ENCODE data around the gene SMAD3.

DNA sequence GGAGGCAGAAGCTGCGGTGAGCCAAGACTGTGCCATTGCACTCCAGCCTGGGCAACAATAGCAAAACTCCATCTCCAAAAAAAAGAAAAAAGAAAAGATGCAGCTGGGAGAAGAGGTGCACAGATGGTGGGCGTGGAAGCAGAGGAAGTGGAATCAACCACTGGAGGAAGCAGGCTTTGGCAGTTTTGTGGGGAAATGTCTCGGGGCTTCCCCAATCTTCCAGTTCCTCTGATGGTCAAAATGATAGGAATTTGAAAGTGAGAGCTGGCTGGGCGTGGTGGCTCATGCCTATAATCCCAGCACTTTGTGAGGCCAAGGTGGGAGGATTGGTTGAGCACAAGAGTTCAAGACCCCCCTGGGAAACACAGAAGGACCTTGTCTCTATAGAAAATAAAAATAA is 48.1 kb upstream of the SMAD3 start:
- TF ChIP-seq, protein P1, sequence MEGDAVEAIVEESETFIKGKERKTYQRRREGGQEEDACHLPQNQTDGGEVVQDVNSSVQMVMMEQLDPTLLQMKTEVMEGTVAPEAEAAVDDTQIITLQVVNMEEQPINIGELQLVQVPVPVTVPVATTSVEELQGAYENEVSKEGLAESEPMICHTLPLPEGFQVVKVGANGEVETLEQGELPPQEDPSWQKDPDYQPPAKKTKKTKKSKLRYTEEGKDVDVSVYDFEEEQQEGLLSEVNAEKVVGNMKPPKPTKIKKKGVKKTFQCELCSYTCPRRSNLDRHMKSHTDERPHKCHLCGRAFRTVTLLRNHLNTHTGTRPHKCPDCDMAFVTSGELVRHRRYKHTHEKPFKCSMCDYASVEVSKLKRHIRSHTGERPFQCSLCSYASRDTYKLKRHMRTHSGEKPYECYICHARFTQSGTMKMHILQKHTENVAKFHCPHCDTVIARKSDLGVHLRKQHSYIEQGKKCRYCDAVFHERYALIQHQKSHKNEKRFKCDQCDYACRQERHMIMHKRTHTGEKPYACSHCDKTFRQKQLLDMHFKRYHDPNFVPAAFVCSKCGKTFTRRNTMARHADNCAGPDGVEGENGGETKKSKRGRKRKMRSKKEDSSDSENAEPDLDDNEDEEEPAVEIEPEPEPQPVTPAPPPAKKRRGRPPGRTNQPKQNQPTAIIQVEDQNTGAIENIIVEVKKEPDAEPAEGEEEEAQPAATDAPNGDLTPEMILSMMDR (IDR thresholded peaks at IDR 0.05; ENCODE audit: insufficient read depth, low read length), result no peak
- TF ChIP-seq POLR2AphosphoS5 (IDR thresholded peaks at IDR 0.05; ENCODE audit: low read depth) (0 out of 2 replicates have a peak, but pooled peaks have one; percentile 32), SPI1 (IDR thresholded peaks at IDR 0.05; ENCODE audit: borderline replicate concordance, low read depth) (peak; percentile 93)
- TF ChIP-seq, protein P2, sequence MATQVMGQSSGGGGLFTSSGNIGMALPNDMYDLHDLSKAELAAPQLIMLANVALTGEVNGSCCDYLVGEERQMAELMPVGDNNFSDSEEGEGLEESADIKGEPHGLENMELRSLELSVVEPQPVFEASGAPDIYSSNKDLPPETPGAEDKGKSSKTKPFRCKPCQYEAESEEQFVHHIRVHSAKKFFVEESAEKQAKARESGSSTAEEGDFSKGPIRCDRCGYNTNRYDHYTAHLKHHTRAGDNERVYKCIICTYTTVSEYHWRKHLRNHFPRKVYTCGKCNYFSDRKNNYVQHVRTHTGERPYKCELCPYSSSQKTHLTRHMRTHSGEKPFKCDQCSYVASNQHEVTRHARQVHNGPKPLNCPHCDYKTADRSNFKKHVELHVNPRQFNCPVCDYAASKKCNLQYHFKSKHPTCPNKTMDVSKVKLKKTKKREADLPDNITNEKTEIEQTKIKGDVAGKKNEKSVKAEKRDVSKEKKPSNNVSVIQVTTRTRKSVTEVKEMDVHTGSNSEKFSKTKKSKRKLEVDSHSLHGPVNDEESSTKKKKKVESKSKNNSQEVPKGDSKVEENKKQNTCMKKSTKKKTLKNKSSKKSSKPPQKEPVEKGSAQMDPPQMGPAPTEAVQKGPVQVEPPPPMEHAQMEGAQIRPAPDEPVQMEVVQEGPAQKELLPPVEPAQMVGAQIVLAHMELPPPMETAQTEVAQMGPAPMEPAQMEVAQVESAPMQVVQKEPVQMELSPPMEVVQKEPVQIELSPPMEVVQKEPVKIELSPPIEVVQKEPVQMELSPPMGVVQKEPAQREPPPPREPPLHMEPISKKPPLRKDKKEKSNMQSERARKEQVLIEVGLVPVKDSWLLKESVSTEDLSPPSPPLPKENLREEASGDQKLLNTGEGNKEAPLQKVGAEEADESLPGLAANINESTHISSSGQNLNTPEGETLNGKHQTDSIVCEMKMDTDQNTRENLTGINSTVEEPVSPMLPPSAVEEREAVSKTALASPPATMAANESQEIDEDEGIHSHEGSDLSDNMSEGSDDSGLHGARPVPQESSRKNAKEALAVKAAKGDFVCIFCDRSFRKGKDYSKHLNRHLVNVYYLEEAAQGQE (IDR thresholded peaks at IDR 0.05; ENCODE audit: insufficient replicate concordance, low read depth), result no peak
